Measurements from ENCODE around the gene NFATC2. TPM values are rescaled to one million over a fixed set of nuclear protein-coding genes. Genes with fewer than 3 reads are reported as not detected.
A peak's percentile ranks its signal among the peaks of the same experiment; 100 is the strongest.
"Not testable (repeated sequence)": the region's sequence is repeated elsewhere in the genome, so short reads cannot be mapped to it uniquely, and the experiment has no call there.

Gene NFATC2
- total RNA-seq, 1 donor from 2014 or later, result 3.9 TPM

- Histone ChIP-seq H3K4me2 (ENCODE audit: low read length) (no peak overlapping the region), H3K27ac (ENCODE audit: low read depth, low read length) (no peak overlapping the region), H3K79me2 (ENCODE audit: insufficient read depth, low read length) (no peaks in the 10 kb centered on the region), H4K20me1 (ENCODE audit: insufficient read depth, low read length) (no peaks in the 10 kb centered on the region), H3K4me1 (ENCODE audit: insufficient read depth, low read length) (peaks cover 4% of the 10 kb centered on the region), H3K27me3 (ENCODE audit: insufficient read depth, low read length) (no peaks in the 10 kb centered on the region), H3K9me3 (ENCODE audit: insufficient read depth, low read depth, low read length) (no peaks in the 10 kb centered on the region), H2AFZ (ENCODE audit: low read depth, low read length) (no peak overlapping the region), H3K9ac (ENCODE audit: low read length) (no peak overlapping the region), H3K4me3 (ENCODE audit: insufficient read depth, low read depth, low read length) (no peak overlapping the region), H3K36me3 (ENCODE audit: insufficient read depth, low read length) (no peaks in the 10 kb centered on the region)
- Mint-ChIP-seq H3K4me3 (ENCODE audit: unreplicated experiment) (no peak overlapping the region), H3K27ac (ENCODE audit: unreplicated experiment) (no peak overlapping the region), H3K9me3 (ENCODE audit: unreplicated experiment) (peaks cover 2% of the 10 kb centered on the region), H3K27me3 (ENCODE audit: low read depth, unreplicated experiment) (peaks cover 4% of the 10 kb centered on the region), H3K4me1 (ENCODE audit: low read depth, unreplicated experiment) (peaks cover 2% of the 10 kb centered on the region), H3K36me3 (ENCODE audit: low read depth, unreplicated experiment) (peaks cover 4% of the 10 kb centered on the region)
- FAIRE-seq, result no peak
- TF ChIP-seq, protein P1, sequence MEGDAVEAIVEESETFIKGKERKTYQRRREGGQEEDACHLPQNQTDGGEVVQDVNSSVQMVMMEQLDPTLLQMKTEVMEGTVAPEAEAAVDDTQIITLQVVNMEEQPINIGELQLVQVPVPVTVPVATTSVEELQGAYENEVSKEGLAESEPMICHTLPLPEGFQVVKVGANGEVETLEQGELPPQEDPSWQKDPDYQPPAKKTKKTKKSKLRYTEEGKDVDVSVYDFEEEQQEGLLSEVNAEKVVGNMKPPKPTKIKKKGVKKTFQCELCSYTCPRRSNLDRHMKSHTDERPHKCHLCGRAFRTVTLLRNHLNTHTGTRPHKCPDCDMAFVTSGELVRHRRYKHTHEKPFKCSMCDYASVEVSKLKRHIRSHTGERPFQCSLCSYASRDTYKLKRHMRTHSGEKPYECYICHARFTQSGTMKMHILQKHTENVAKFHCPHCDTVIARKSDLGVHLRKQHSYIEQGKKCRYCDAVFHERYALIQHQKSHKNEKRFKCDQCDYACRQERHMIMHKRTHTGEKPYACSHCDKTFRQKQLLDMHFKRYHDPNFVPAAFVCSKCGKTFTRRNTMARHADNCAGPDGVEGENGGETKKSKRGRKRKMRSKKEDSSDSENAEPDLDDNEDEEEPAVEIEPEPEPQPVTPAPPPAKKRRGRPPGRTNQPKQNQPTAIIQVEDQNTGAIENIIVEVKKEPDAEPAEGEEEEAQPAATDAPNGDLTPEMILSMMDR (IDR thresholded peaks at IDR 0.05; ENCODE audit: insufficient read depth, low read depth, low read length), result no peak
- TF ChIP-seq EZH2 (IDR thresholded peaks at IDR 0.05; ENCODE audit: insufficient read depth, low read length), result no peak
- no peak for DNase-seq (ENCODE audit: low read depth)
Observed at GRCh38 chr20:51463560-51463959, 79.0 kb downstream of the NFATC2 start.

GRCh38 chr20:51462566-51463276 is 79.8 kb downstream of the NFATC2 start:
- no peaks in the 10 kb centered on the region for H3K79me2 ChIP-seq (ENCODE audit: insufficient read depth, low read length)
- no peaks in the 10 kb centered on the region for H3K36me3 ChIP-seq (ENCODE audit: insufficient read depth, low read length)
- Mint-ChIP-seq H3K4me1 (ENCODE audit: low read depth, unreplicated experiment) (peaks cover 2% of the 10 kb centered on the region), H3K4me3 (ENCODE audit: unreplicated experiment) (no peak overlapping the region), H3K36me3 (ENCODE audit: low read depth, unreplicated experiment) (peaks cover 4% of the 10 kb centered on the region), H3K9me3 (ENCODE audit: unreplicated experiment) (peaks cover 2% of the 10 kb centered on the region), H3K27ac (ENCODE audit: unreplicated experiment) (no peak overlapping the region), H3K27me3 (ENCODE audit: low read depth, unreplicated experiment) (peaks cover 4% of the 10 kb centered on the region)
- H3K4me2 ChIP-seq (ENCODE audit: low read length), result no peak overlapping the region
- no peaks in the 10 kb centered on the region for H3K9me3 ChIP-seq (ENCODE audit: insufficient read depth, low read depth, low read length)
- no peaks in the 10 kb centered on the region for H4K20me1 ChIP-seq (ENCODE audit: insufficient read depth, low read length)
- H3K4me3 ChIP-seq (ENCODE audit: insufficient read depth, low read depth, low read length), result no peak overlapping the region
- no peak overlapping the region for H3K27ac ChIP-seq (ENCODE audit: low read depth, low read length)
- peaks cover 5% of the 10 kb centered on the region for H3K4me1 ChIP-seq (ENCODE audit: insufficient read depth, low read length)
- H3K9ac ChIP-seq (ENCODE audit: low read length), result no peak overlapping the region
- FAIRE-seq (no peak), DNase-seq (ENCODE audit: low read depth) (peak; percentile 50)
- no peaks in the 10 kb centered on the region for H3K27me3 ChIP-seq (ENCODE audit: insufficient read depth, low read length)
- TF ChIP-seq, protein P1 (IDR thresholded peaks at IDR 0.05; ENCODE audit: insufficient read depth, low read depth, low read length), result no peak
- no peak for TF ChIP-seq EZH2 (IDR thresholded peaks at IDR 0.05; ENCODE audit: insufficient read depth, low read length)
- H2AFZ ChIP-seq (ENCODE audit: low read depth, low read length), result peak overlapping the region; percentile 34

GRCh38 chr20:51461846-51462245 is 80.7 kb downstream of the NFATC2 start:
- FAIRE-seq; H3K9me3 ChIP-seq (ENCODE audit: insufficient read depth, low read depth, low read length); H3K4me3 Mint-ChIP-seq (ENCODE audit: unreplicated experiment): not testable (repeated sequence)

More at GRCh38 chr20:51461846-51462245, 80.7 kb downstream of the NFATC2 start:
- not testable (repeated sequence) for DNase-seq (ENCODE audit: low read depth); H3K27ac ChIP-seq (ENCODE audit: low read depth, low read length); H3K27me3 Mint-ChIP-seq (ENCODE audit: low read depth, unreplicated experiment); H3K4me1 Mint-ChIP-seq (ENCODE audit: low read depth, unreplicated experiment); H3K27ac Mint-ChIP-seq (ENCODE audit: unreplicated experiment); H3K9ac ChIP-seq (ENCODE audit: low read length); H3K36me3 ChIP-seq (ENCODE audit: insufficient read depth, low read length); H3K9me3 Mint-ChIP-seq (ENCODE audit: unreplicated experiment); H4K20me1 ChIP-seq (ENCODE audit: insufficient read depth, low read length); H3K79me2 ChIP-seq (ENCODE audit: insufficient read depth, low read length); H3K27me3 ChIP-seq (ENCODE audit: insufficient read depth, low read length); H2AFZ ChIP-seq (ENCODE audit: low read depth, low read length); H3K4me2 ChIP-seq (ENCODE audit: low read length); H3K4me3 ChIP-seq (ENCODE audit: insufficient read depth, low read depth, low read length); H3K36me3 Mint-ChIP-seq (ENCODE audit: low read depth, unreplicated experiment)
- peaks cover 14% of the 10 kb centered on the region for H3K4me1 ChIP-seq (ENCODE audit: insufficient read depth, low read length)

Measured in astrocyte (in vitro differentiated cells and primary cell).